GM19395 (cell line): ENCODE data around the gene RHBDD1.
"Not testable (repeated sequence)": the region's sequence is repeated elsewhere in the genome, so short reads cannot be mapped to it uniquely, and the experiment has no call there.

Experiments
- ATAC-seq: cut with Tn5 transposase; IDR thresholded peaks from one replicate; pipeline ENCODE4 v1.9.1; 2021; ENCODE audit warnings: mild to moderate bottlenecking, moderate library complexity; ENCODE audit not compliant: unreplicated experiment

Gene RHBDD1

DNA sequence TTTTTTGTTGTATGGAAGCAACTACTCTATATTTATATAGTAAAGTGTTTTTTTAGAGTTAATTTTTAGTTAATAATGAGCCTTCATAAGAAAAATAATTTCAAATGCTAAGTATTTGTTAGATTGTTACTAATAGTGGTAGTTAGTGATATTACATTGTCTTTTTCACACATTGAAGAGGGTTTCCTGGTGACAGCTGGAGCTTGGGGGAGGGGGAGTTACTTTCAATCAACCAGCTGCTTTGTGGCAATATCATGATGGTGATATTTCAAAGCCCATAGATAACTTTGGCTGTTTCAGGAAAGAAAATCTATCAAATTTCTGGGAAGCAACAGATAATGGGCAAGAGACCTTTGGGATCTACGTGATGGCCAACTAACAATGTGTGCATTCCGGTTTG lies 4.1 kb downstream of the RHBDD1 start:
- ATAC-seq, result no peak

DNA sequence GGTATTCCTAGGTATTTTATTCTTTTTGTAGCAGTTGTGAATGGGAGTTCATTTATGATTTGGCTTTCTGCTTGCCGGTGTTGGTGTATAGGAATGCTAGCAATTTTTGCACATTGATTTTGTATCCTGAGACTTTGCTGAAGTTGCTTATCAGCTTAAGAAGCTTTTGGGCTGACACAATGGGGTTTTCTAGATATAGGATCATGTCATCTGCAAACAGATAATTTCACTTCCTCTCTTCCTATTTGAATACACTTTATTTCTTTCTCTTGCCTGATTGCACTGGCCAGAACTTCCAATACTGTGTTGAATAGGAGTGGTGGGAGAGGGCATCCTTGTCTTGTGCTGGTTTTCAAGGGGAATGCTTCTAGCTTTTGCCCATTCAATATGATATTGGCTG lies 7.1 kb downstream of the RHBDD1 start:
- not testable (repeated sequence) for ATAC-seq

DNA sequence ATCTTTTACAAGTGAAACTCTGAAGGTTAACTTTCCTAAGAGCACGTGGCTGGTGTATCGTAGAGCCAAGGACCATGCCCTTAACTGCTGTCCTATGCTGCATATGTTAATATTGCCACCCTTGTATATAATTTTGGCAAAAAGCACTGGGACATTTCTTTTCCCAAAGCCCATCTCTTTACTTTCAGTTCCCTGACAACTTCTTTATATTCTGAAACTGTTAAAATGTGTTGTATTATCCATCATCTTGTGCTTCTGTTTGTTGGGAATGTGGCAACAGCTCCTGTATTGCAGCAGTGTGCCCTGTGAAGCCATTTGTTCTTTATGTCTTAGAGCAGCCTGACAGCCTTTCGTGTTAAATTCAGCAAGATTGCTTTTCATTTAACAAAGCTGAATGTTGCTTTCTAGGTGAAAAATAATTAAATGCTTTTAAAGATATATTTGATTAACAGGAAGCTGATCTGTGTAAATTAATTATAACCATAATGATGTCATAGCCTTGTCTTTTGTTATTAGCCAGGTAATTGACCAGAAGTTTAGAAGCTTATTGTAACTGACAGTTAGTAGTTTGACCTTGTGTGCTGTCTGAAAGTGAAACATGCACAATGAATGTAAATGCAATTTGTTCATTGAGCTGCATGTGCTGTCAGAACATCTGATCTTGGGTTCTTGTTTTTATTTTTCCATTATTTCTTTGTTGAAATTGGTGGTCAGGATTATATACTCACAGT lies 9.7 kb downstream of the RHBDD1 start:
- peak; percentile 70 for ATAC-seq

DNA sequence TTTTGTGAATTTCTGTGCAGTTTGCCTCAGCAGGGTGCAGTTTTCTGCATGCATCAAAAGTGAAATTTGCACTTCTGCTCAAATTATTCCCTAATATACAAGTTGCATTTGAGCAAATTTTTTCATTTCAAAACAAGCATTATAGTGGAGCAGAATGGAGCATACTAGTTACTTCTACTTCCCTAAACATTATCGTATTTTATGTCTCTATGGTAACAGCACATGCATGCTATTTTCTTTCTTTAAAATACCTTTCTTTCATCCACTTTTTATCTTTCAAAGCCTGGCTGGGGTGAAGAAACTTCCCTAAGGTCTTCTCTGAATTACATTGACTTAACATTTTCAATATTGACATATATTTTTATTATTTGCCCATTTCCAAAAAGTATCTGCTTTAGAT lies 11.2 kb downstream of the RHBDD1 start:
- ATAC-seq, result no peak

DNA sequence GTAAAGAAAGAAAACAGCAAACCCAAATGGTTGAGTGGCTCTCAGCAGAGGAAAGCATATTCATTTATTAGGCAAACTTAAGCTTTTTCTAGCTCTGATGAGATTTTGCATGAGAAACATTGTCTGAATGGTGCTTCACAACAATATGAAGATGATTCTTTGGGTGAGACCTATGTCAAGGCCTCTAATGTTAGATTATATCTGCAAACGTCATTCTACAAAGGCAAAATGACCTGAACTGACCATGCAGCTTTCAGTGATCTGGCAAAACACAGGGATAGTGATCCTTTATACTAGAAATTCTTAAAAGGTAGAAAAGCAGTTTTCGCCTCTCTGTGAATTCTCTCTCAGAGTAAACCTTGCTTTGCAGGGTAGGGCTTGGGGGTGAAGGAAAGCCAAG lies 11.7 kb downstream of the RHBDD1 start:
- no peak for ATAC-seq

- no peak for ATAC-seq
These were observed 13.5 kb downstream of the RHBDD1 start for GRCh38 chr2:226849349-226849748.

DNA sequence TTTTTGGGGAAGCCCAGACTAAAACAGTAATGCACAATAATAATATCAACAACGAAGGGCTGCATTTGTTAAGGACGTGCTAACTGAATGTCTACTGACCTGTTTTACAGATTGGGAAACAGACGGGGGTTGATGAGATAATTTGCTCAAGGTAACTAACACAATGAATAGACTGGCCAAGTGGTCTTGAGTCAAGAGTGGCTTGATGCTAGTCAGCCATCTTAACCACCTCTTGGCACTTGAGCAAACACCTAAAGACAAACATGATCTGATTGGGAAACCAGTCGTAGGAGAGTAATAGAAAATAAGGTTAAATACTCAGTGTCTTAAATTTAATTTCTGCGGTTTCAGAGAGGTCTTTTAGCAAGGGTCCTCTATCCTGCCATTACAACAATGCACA lies 14.2 kb downstream of the RHBDD1 start:
- ATAC-seq, result no peak

GRCh38 chr2:226855787-226856186 lies 19.9 kb downstream of the RHBDD1 start:
- ATAC-seq, result no peak

GRCh38 chr2:226860087-226860486 lies 24.2 kb downstream of the RHBDD1 start:
- ATAC-seq, result peak; percentile 37

- peak; percentile 72 for ATAC-seq
These were observed 26.8 kb downstream of the RHBDD1 start for GRCh38 chr2:226862623-226863022.

- no peak for ATAC-seq
These were observed 29.4 kb downstream of the RHBDD1 start for GRCh38 chr2:226865273-226865672.

GRCh38 chr2:226865710-226866109 lies 29.9 kb downstream of the RHBDD1 start:
- no peak for ATAC-seq

- ATAC-seq, result no peak
These were observed 32.7 kb downstream of the RHBDD1 start for GRCh38 chr2:226868331-226869162.

DNA sequence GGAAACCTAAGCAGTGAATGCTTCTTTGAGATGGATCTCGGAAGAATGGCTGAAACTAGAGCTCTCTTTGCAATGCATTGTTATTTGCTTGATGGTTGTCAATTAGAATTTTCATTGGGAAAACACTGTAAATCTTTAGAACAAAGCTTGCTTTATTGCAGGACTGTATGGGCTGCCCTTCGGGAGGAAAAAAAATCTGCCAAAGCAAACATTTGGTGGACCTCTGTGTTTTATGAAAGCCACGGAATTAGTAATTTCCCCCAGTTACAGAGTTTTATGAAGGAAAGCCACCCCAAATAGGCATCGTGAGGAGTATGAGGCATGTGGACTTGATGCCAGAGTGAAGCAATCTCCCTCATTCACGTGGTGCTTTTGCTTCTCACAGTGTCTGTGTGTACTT lies 33.5 kb downstream of the RHBDD1 start:
- no peak for ATAC-seq

DNA sequence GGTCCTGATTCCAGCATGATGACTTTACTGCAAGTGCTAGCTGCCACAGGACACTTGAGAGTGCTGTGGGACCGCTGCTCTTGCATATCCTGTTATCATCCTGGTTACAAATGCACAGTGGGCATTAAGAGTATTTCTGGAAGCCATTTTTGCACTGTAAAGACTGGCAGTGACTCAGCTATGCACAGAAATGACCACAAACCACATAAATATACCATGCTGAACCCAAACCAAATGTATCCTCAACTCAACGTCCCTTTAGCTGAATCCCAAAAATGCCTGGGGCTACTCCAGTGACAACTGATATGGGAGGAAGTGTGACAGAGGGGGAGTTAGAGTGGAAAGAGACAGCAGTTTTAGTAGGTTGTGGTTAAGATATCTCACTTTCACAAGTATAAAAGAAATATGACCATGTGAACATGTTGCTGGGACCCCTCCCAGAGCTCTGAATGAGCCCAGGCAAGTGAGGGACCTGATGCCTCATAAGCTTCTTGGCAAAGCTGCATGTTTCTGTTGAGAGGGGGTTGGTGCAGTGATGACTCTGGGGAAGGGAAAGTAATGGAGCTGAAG lies 37.3 kb downstream of the RHBDD1 start:
- peak; percentile 65 for ATAC-seq

- ATAC-seq, result peak; percentile 7
These were observed 38.0 kb downstream of the RHBDD1 start for GRCh38 chr2:226873826-226874225.

GRCh38 chr2:226874749-226875148 lies 38.9 kb downstream of the RHBDD1 start:
- ATAC-seq, result peak; percentile 0

- ATAC-seq, result peak; percentile 87
These were observed 39.8 kb downstream of the RHBDD1 start for GRCh38 chr2:226875438-226876225.

- no peak for ATAC-seq
These were observed 41.6 kb downstream of the RHBDD1 start for GRCh38 chr2:226877491-226877890.

DNA sequence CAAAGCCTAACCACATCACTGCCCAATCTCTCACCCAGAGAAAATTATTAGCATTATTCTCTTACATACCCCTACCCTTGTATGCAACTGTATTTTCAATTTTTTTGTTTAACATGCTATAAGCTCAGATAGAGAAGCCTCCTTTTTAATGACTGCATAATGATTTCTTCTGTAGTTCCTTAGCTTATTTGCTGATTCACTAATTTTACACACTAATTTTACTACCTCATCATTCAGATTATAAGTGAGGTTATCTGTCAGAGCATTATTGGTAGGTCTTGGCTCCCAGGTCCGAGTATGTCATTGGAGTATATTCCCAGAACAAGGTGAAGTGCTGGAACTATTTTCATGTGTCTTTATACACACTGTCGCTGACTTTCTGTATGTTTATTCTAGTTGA lies 45.4 kb downstream of the RHBDD1 start:
- ATAC-seq, result no peak

GRCh38 chr2:226882606-226883005 lies 46.8 kb downstream of the RHBDD1 start:
- ATAC-seq, result no peak
